ENCODE measurements around the gene CDK4.

CDK4 gene

DNA sequence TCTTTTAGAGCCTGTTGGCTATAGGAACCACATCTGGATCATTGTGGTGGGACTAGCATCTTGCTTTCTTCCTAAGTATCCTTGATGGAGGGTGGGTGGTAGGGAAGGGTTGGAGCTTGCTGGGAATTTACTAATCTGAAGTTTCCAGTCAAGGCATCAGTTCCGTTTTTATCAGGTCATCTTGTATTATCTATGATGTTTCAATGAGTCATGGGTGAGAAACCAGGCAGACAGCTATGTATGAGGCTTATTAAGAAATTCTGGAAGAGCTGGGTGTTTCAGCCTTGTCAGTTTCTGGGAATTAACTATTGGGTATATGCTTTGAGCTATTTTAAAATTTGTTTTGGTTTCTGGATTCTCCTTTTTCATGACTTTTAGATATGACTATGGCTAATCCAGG, 41.8 kb upstream of the CDK4 start:
- H3K36me3 ChIP-seq (ENCODE audit: control insufficient read depth, insufficient read depth, low read length), result peaks cover 5% of the 10 kb centered on the region
- no peak overlapping the region for H2BK120ac ChIP-seq (ENCODE audit: low read depth, low read length)
- H3K9ac ChIP-seq (ENCODE audit: low read length), result no peak overlapping the region
- H3K18ac ChIP-seq (ENCODE audit: low read length), result no peak overlapping the region
- H3K27ac ChIP-seq (ENCODE audit: low read depth, low read length), result no peak overlapping the region
- H3K4me1 ChIP-seq (ENCODE audit: control insufficient read depth, low read depth, low read length), result no peaks in the 10 kb centered on the region
- H2AK5ac ChIP-seq (ENCODE audit: low read length), result no peak overlapping the region
- H3K4ac ChIP-seq (ENCODE audit: low read depth, low read length), result no peak overlapping the region
- no peak overlapping the region for H3K4me2 ChIP-seq (ENCODE audit: low read length)
- no peak overlapping the region for H3K56ac ChIP-seq (ENCODE audit: low read length)
- no CpG with 5 or more reads among the region's 1 CpG for WGBS (ENCODE audit: extremely low coverage, insufficient coverage, low lambda C conversion rate)
- no peaks in the 10 kb centered on the region for H3K27me3 ChIP-seq (ENCODE audit: insufficient read depth, low read length, poor library complexity)
- no peak overlapping the region for H2BK15ac ChIP-seq (replicated peaks; ENCODE audit: low read depth)
- no peaks in the 10 kb centered on the region for H3K79me2 ChIP-seq (ENCODE audit: control insufficient read depth, insufficient read depth, low read length)
- H2BK5ac ChIP-seq (ENCODE audit: low read length), result no peak overlapping the region
- H3K4me3 ChIP-seq (ENCODE audit: low read length), result no peak overlapping the region
- H3K79me1 ChIP-seq (ENCODE audit: low read length), result no peaks in the 10 kb centered on the region
- no peak overlapping the region for H4K5ac ChIP-seq (ENCODE audit: low read length)
- DNase-seq, result no peak
- H4K8ac ChIP-seq (ENCODE audit: low read depth, low read length), result no peak overlapping the region
- no peak overlapping the region for H3K23ac ChIP-seq (ENCODE audit: low read length)

DNA sequence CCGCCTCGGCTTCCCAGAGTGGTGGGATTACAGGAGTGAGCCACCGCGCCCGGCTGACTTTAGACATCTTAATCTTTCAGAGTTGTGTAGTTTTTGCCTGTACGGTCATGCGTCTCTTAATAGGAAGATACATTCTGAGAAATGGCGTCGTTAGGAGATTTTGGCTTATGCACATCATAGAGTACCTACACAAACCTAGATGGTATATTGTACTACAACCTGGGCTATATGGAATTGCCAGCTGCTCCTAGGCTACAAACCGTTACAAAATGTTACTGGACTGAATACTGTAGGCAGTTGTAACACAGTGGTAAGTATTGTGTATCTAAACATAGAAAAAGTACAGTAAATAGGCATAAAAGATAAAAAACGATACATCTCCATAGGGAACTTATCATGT, 31.8 kb upstream of the CDK4 start:
- Histone ChIP-seq H3K9ac (ENCODE audit: low read length) (no peak overlapping the region), H3K79me2 (ENCODE audit: control insufficient read depth, insufficient read depth, low read length) (peaks cover 8% of the 10 kb centered on the region), H3K4me2 (ENCODE audit: low read length) (no peak overlapping the region), H3K4ac (ENCODE audit: low read depth, low read length) (no peak overlapping the region), H3K4me3 (ENCODE audit: low read length) (no peak overlapping the region), H3K27ac (ENCODE audit: low read depth, low read length) (no peak overlapping the region), H3K36me3 (ENCODE audit: control insufficient read depth, insufficient read depth, low read length) (peaks cover 4% of the 10 kb centered on the region), H3K79me1 (ENCODE audit: low read length) (peaks cover 5% of the 10 kb centered on the region), H4K8ac (ENCODE audit: low read depth, low read length) (no peak overlapping the region), H2BK120ac (ENCODE audit: low read depth, low read length) (no peak overlapping the region), H3K27me3 (ENCODE audit: insufficient read depth, low read length, poor library complexity) (no peaks in the 10 kb centered on the region), H2BK15ac (replicated peaks; ENCODE audit: low read depth) (no peak overlapping the region), H4K5ac (ENCODE audit: low read length) (no peak overlapping the region), H3K18ac (ENCODE audit: low read length) (no peak overlapping the region), H2AK5ac (ENCODE audit: low read length) (no peak overlapping the region), H3K23ac (ENCODE audit: low read length) (no peak overlapping the region), H2BK5ac (ENCODE audit: low read length) (no peak overlapping the region), H3K56ac (ENCODE audit: low read length) (no peak overlapping the region), H3K4me1 (ENCODE audit: control insufficient read depth, low read depth, low read length) (no peaks in the 10 kb centered on the region)
- no CpG with 5 or more reads among the region's 11 CpGs for WGBS (ENCODE audit: extremely low coverage, insufficient coverage, low lambda C conversion rate)
- no peak for DNase-seq

DNA sequence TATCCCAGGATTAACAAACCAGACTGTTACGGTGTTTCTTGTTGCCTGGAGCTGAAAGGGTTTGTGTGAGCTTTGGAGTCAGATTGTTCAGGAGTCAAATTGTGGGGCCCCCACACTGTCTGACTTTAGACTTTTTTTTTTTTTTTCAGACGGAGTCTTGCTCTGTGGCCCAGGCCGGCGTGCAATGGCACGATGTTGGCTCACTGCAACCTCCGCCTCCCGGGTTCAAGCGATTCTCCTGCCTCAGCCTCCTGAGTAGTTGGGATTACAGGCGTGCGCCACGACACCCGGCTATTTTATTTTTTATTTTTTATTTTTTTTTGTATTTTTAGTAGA, 31.3 kb upstream of the CDK4 start:
- Histone ChIP-seq H3K27ac (ENCODE audit: low read depth, low read length) (no peak overlapping the region), H3K36me3 (ENCODE audit: control insufficient read depth, insufficient read depth, low read length) (peaks cover 4% of the 10 kb centered on the region), H4K8ac (ENCODE audit: low read depth, low read length) (no peak overlapping the region), H3K79me2 (ENCODE audit: control insufficient read depth, insufficient read depth, low read length) (peaks cover 8% of the 10 kb centered on the region), H2BK120ac (ENCODE audit: low read depth, low read length) (no peak overlapping the region), H2BK5ac (ENCODE audit: low read length) (no peak overlapping the region), H3K9ac (ENCODE audit: low read length) (peak overlapping the region; percentile 94), H3K18ac (ENCODE audit: low read length) (no peak overlapping the region), H3K4me3 (ENCODE audit: low read length) (peak overlapping the region; percentile 96), H3K4ac (ENCODE audit: low read depth, low read length) (no peak overlapping the region), H4K5ac (ENCODE audit: low read length) (no peak overlapping the region), H3K4me1 (ENCODE audit: control insufficient read depth, low read depth, low read length) (no peaks in the 10 kb centered on the region), H2BK15ac (replicated peaks; ENCODE audit: low read depth) (no peak overlapping the region), H3K79me1 (ENCODE audit: low read length) (peaks cover 5% of the 10 kb centered on the region), H3K4me2 (ENCODE audit: low read length) (peak overlapping the region; percentile 85), H3K56ac (ENCODE audit: low read length) (peak overlapping the region; percentile 97), H3K27me3 (ENCODE audit: insufficient read depth, low read length, poor library complexity) (no peaks in the 10 kb centered on the region), H3K23ac (ENCODE audit: low read length) (no peak overlapping the region), H2AK5ac (ENCODE audit: low read length) (no peak overlapping the region)
- no CpG with 5 or more reads among the region's 12 CpGs for WGBS (ENCODE audit: extremely low coverage, insufficient coverage, low lambda C conversion rate)
- DNase-seq, result no peak

DNA sequence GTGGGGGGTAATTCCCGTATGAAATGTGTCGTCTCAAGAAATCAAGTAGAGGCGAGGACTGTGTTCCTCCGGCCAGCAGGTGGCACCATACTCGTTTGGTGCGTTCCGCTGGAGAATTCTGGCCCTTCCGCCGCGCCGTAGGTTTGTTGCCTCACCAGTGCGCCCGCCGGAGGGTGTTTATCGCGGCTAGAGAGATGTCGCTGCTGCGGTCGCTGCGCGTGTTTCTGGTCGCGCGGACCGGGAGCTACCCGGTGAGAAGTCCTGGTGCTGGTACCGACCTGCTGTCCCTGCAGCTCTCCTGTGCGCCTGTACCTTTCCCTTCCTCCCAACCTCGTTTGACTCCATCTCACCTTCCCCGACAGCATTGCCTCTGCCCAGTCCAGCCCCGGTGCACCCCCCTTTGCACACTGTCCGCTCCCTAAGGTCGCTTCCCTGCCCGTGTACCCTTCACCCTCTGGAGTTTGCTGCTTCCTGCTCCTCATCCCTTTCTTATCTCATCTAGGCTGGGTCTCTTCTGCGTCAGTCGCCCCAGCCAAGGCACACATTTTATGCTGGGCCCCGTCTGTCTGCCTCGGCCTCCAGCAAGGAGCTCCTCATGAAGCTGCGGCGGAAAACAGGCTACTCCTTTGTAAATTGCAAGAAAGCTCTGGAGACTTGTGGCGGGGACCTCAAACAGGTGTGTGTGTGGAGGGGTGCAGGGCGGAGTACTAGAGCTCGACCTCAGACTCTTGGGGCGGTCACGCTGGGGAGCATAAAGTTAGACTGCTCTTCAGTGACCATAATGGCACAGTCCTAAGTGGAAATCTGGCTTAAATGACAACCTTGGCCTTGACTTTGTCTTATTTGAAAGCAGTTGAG, 30.7 kb upstream of the CDK4 start, which contains the start of gene TSFM:
TSS of gene TSFM (plus strand) at position 180 of the 858 bp plus-strand sequence. CDS start at position 195, 15 bp downstream.
- WGBS (ENCODE audit: extremely low coverage, insufficient coverage, low lambda C conversion rate), result no CpG with 5 or more reads among the region's 45 CpGs
- Histone ChIP-seq H3K4ac (ENCODE audit: low read depth, low read length) (peak within 1 kb of the TSS; percentile 19), H3K79me1 (ENCODE audit: low read length) (peaks cover 5% of the 10 kb centered on the region), H3K4me2 (ENCODE audit: low read length) (peak within 1 kb of the TSS; percentile 85), H3K4me3 (ENCODE audit: low read length) (peak within 1 kb of the TSS; percentile 96), H3K27me3 (ENCODE audit: insufficient read depth, low read length, poor library complexity) (no peaks in the 10 kb centered on the region), H4K5ac (ENCODE audit: low read length) (no peak within 1 kb of the TSS), H2BK120ac (ENCODE audit: low read depth, low read length) (no peak within 1 kb of the TSS), H2AK5ac (ENCODE audit: low read length) (no peak within 1 kb of the TSS), H3K56ac (ENCODE audit: low read length) (peak within 1 kb of the TSS; percentile 97), H4K8ac (ENCODE audit: low read depth, low read length) (no peak within 1 kb of the TSS), H3K27ac (ENCODE audit: low read depth, low read length) (no peak within 1 kb of the TSS), H3K23ac (ENCODE audit: low read length) (no peak within 1 kb of the TSS), H3K4me1 (ENCODE audit: control insufficient read depth, low read depth, low read length) (no peaks in the 10 kb centered on the region), H2BK15ac (replicated peaks; ENCODE audit: low read depth) (no peak within 1 kb of the TSS), H3K79me2 (ENCODE audit: control insufficient read depth, insufficient read depth, low read length) (peaks cover 8% of the 10 kb centered on the region), H2BK5ac (ENCODE audit: low read length) (no peak within 1 kb of the TSS), H3K9ac (ENCODE audit: low read length) (peak within 1 kb of the TSS; percentile 94), H3K18ac (ENCODE audit: low read length) (no peak within 1 kb of the TSS), H3K36me3 (ENCODE audit: control insufficient read depth, insufficient read depth, low read length) (peaks cover 4% of the 10 kb centered on the region)
- DNase-seq, result peak; percentile 96

DNA sequence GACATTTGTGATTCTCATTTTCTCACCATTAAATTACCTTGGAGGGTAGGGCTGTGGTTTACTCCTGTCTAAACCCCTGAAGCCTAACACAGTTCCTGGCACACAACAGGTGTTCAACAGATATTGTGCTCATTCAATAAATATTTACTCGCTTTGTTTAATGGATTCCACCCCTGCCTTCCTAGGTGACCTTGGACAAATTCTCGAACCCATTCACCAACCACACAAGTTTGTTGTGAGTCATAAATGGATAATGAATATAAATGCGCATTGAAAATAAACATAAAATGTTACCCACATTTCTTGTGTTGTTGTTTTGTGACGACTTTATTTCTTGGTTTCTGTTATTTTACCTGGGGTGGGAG, 30.1 kb upstream of the CDK4 start:
- H3K79me1 ChIP-seq (ENCODE audit: low read length), result peaks cover 5% of the 10 kb centered on the region
- no peak overlapping the region for H3K27ac ChIP-seq (ENCODE audit: low read depth, low read length)
- no peak overlapping the region for H3K56ac ChIP-seq (ENCODE audit: low read length)
- no peaks in the 10 kb centered on the region for H3K27me3 ChIP-seq (ENCODE audit: insufficient read depth, low read length, poor library complexity)
- no peak overlapping the region for H2AK5ac ChIP-seq (ENCODE audit: low read length)
- no peak overlapping the region for H2BK5ac ChIP-seq (ENCODE audit: low read length)
- no peak overlapping the region for H3K9ac ChIP-seq (ENCODE audit: low read length)
- no peak overlapping the region for H3K4me3 ChIP-seq (ENCODE audit: low read length)
- H3K4ac ChIP-seq (ENCODE audit: low read depth, low read length), result no peak overlapping the region
- no peak for DNase-seq
- peaks cover 8% of the 10 kb centered on the region for H3K79me2 ChIP-seq (ENCODE audit: control insufficient read depth, insufficient read depth, low read length)
- peaks cover 4% of the 10 kb centered on the region for H3K36me3 ChIP-seq (ENCODE audit: control insufficient read depth, insufficient read depth, low read length)
- H2BK15ac ChIP-seq (replicated peaks; ENCODE audit: low read depth), result no peak overlapping the region
- no peak overlapping the region for H3K18ac ChIP-seq (ENCODE audit: low read length)
- no peak overlapping the region for H4K5ac ChIP-seq (ENCODE audit: low read length)
- H4K8ac ChIP-seq (ENCODE audit: low read depth, low read length), result no peak overlapping the region
- no peak overlapping the region for H2BK120ac ChIP-seq (ENCODE audit: low read depth, low read length)
- H3K23ac ChIP-seq (ENCODE audit: low read length), result no peak overlapping the region
- H3K4me2 ChIP-seq (ENCODE audit: low read length), result no peak overlapping the region
- WGBS (ENCODE audit: extremely low coverage, insufficient coverage, low lambda C conversion rate), result no CpG with 5 or more reads among the region's 4 CpGs
- no peaks in the 10 kb centered on the region for H3K4me1 ChIP-seq (ENCODE audit: control insufficient read depth, low read depth, low read length)

DNA sequence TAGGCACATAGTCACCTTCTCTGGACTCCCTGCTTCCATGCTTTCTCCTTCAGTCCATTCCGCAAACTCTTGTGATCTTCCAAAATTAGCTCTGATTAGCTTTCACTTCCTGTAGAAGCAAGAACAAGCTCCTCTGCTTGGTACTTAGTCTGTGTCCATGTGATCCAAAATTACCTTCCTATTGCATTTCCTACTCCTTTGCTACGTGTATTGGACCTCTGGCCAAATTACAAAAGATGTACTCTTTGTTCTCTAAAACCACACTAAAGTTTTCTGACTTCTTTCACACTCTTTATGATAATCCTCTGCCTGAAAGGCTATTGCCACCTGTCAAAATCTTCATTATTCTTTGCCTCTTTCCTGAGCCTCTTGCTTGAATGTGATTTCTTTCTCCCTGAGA, 29.7 kb upstream of the CDK4 start:
- no peak overlapping the region for H2AK5ac ChIP-seq (ENCODE audit: low read length)
- whole genome bisulfite sequencing (ENCODE audit: extremely low coverage, insufficient coverage, low lambda C conversion rate), result no CpG with 5 or more reads among the region's 2 CpGs
- H3K4me3 ChIP-seq (ENCODE audit: low read length), result no peak overlapping the region
- no peaks in the 10 kb centered on the region for H3K4me1 ChIP-seq (ENCODE audit: control insufficient read depth, low read depth, low read length)
- H3K4ac ChIP-seq (ENCODE audit: low read depth, low read length), result no peak overlapping the region
- H3K23ac ChIP-seq (ENCODE audit: low read length), result no peak overlapping the region
- H3K27ac ChIP-seq (ENCODE audit: low read depth, low read length), result no peak overlapping the region
- peaks cover 4% of the 10 kb centered on the region for H3K36me3 ChIP-seq (ENCODE audit: control insufficient read depth, insufficient read depth, low read length)
- DNase-seq, result no peak
- no peak overlapping the region for H4K5ac ChIP-seq (ENCODE audit: low read length)
- H3K79me2 ChIP-seq (ENCODE audit: control insufficient read depth, insufficient read depth, low read length), result peaks cover 8% of the 10 kb centered on the region
- no peak overlapping the region for H2BK15ac ChIP-seq (replicated peaks; ENCODE audit: low read depth)
- no peak overlapping the region for H3K56ac ChIP-seq (ENCODE audit: low read length)
- no peak overlapping the region for H3K9ac ChIP-seq (ENCODE audit: low read length)
- H3K4me2 ChIP-seq (ENCODE audit: low read length), result no peak overlapping the region
- H3K27me3 ChIP-seq (ENCODE audit: insufficient read depth, low read length, poor library complexity), result no peaks in the 10 kb centered on the region
- H4K8ac ChIP-seq (ENCODE audit: low read depth, low read length), result no peak overlapping the region
- H2BK5ac ChIP-seq (ENCODE audit: low read length), result no peak overlapping the region
- H3K79me1 ChIP-seq (ENCODE audit: low read length), result peaks cover 5% of the 10 kb centered on the region
- H3K18ac ChIP-seq (ENCODE audit: low read length), result no peak overlapping the region
- H2BK120ac ChIP-seq (ENCODE audit: low read depth, low read length), result no peak overlapping the region

Data from mesendoderm (in vitro differentiated cells).